Stimulated activated CD8-positive, alpha-beta memory T cell treated with anti-CD3 and anti-CD28 coated beads, Interleukin-12 subunit alpha, Interleukin-12 subunit beta, amount 100 ng/mL, for 24 hours (primary cell): ENCODE results near the gene MDH1.
"Not testable (repeated sequence)": the region's sequence is repeated elsewhere in the genome, so short reads cannot be mapped to it uniquely, and the experiment has no call there.

Experiments
- DNase-seq: peaks from one replicate; pipeline ENCODE4 v3.0.0-alpha.2; 2020; ENCODE audit errors: extremely low read depth

The MDH1 gene

GRCh38 chr2:63588385-63589147 lies at the start of gene MDH1, which contains the start of gene WDPCP:
MDH1 (plus strand) TSS chr2:63588963; CDS start chr2:63589044, 81 bp downstream.
WDPCP (minus strand) TSS chr2:63588477; CDS start chr2:63588271, 206 bp downstream.
- DNase-seq = peak; percentile 90

GRCh38 chr2:63539416-63540162 lies 49.2 kb upstream of the MDH1 start:
- no peak for DNase-seq

GRCh38 chr2:63544017-63544627 lies 44.6 kb upstream of the MDH1 start:
- DNase-seq = no peak

GRCh38 chr2:63545023-63545422 lies 43.7 kb upstream of the MDH1 start:
- no peak for DNase-seq

GRCh38 chr2:63553049-63553448 lies 35.7 kb upstream of the MDH1 start:
- DNase-seq = no peak

- DNase-seq = no peak
Measured at GRCh38 chr2:63555299-63555698, 33.5 kb upstream of the MDH1 start.

GRCh38 chr2:63555931-63556330 lies 32.8 kb upstream of the MDH1 start:
- no peak for DNase-seq

- DNase-seq = not testable (repeated sequence)
Measured at GRCh38 chr2:63557819-63558218, 30.9 kb upstream of the MDH1 start.

GRCh38 chr2:63558922-63559321 lies 29.8 kb upstream of the MDH1 start:
- DNase-seq = not testable (repeated sequence)

GRCh38 chr2:63562751-63563150 lies 26.0 kb upstream of the MDH1 start:
- DNase-seq = no peak

- DNase-seq = no peak
Measured at GRCh38 chr2:63569740-63570139, 19.0 kb upstream of the MDH1 start.

GRCh38 chr2:63571291-63571690 lies 17.5 kb upstream of the MDH1 start:
- no peak for DNase-seq

GRCh38 chr2:63572001-63572400 lies 16.8 kb upstream of the MDH1 start:
- no peak for DNase-seq

- DNase-seq = not testable (repeated sequence)
Measured at GRCh38 chr2:63573026-63573425, 15.7 kb upstream of the MDH1 start.

GRCh38 chr2:63573726-63574345 lies 14.9 kb upstream of the MDH1 start:
- DNase-seq = not testable (repeated sequence)

- no peak for DNase-seq
Measured at GRCh38 chr2:63576546-63576945, 12.2 kb upstream of the MDH1 start.

- no peak for DNase-seq
Measured at GRCh38 chr2:63578767-63579166, 10.0 kb upstream of the MDH1 start.

- no peak for DNase-seq
Measured at GRCh38 chr2:63580651-63581297, 8.0 kb upstream of the MDH1 start.

- DNase-seq = no peak
Measured at GRCh38 chr2:63581298-63581961, 7.3 kb upstream of the MDH1 start.

- no peak for DNase-seq
Measured at GRCh38 chr2:63582873-63583272, 5.9 kb upstream of the MDH1 start.

- DNase-seq = no peak
Measured at GRCh38 chr2:63587814-63588384, 864 bp upstream of the MDH1 start.
